8988T (cell line): ENCODE results near the gene TET3.
A peak's percentile ranks its signal among the peaks of the same experiment; 100 is the strongest.
"Not testable (repeated sequence)": the region's sequence is repeated elsewhere in the genome, so short reads cannot be mapped to it uniquely, and the experiment has no call there.

Experiments used
- DNase-seq: peaks from one replicate; pipeline ENCODE4 v3.0.0; 2011

Gene TET3

DNA sequence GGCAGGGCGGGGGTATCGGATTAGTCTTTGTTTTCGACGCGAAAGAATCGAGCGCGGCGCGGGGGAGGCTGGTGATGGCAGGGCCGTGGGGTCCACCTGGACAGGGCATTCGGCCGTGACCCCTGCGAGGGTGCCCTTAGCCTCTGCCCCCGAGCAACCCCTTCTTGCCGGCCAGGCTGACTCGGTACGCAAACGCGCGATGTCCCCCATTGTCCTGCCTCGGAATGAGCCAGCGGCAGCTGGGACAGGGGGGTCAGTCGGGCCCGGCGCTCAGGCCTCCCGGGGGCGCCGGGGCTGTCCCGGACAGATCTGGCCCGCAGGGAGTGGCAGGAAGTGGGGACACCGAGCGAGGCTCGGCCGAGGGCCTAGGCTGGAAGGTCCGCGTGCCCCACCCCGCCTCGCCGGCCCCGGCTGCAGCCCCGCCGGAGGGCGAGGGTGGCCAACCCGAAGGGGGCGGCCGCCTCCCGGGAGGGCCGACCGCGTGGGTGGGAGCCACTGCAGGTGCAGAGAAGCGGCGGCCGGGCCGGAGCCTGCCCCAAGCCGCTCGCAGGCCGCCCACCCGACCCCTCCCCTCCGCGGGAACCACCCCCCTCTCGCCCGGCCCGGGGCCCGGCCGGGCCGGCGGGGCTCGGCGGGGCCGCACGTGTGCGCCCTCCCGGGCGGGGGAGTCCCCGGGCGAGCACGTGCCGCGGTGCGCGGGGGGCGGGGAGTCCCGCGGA is at the start of gene TET3:
TSS of gene TET3 (plus strand) at position 708 of the 719 bp plus-strand sequence. CDS start 1,494 bp downstream, outside the sequence.
- peak; percentile 70 for DNase-seq

DNA sequence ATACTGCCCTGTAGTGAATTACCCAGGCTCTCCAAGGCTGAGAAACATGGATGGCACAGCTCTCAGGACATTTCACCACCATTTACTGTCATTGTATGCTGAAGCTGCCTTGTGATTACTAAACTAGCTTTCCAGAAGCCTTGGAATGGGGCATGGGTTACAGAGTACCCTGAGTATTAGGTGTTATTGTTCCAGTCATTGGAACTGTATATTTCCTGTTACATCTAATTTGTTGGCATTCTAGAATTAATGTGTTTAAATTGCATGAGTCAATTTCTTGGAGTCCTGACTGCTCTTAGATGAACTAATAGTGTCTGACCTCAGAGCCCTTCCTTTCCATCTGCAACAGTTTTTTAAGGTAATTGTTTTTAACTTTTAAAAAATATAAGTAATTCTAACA is 49.1 kb upstream of the TET3 start:
- no peak for DNase-seq

DNA sequence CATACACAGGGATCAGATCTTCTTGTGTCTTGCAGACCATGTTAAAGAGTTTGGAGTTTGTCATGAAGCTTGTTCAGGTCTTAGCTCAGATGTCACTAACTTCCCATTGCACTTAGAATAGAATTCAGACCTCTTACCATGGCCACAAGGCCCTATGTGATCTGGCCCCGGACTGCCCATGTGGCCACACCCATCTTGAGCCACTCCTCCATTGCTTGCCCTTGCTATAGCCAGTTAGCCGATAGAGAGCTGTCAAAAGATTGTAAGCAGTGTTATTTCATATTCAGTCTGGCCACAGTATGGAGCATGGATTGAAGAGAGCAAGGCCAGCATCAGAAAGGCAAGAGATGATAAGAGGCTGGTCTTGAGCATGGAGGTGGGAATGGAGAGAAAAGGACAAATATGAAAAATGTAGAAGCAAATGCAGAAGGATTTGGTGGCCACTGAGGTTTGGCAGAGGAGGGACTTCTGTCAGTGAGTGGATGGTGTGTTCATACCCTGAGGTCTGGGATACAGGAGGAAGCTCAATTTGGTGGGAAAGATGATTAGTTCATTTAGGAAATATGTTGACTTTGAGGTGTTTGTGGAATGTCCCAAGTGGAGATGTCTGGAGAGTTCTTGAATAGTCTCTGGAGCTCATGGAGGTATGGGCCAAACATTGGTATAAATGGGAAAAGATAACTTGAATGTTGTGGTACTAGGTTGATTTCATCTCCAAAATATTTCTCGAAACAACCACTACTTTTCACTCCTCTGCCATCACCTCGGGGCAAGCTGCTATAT is 47.4 kb upstream of the TET3 start:
- no peak for DNase-seq

DNA sequence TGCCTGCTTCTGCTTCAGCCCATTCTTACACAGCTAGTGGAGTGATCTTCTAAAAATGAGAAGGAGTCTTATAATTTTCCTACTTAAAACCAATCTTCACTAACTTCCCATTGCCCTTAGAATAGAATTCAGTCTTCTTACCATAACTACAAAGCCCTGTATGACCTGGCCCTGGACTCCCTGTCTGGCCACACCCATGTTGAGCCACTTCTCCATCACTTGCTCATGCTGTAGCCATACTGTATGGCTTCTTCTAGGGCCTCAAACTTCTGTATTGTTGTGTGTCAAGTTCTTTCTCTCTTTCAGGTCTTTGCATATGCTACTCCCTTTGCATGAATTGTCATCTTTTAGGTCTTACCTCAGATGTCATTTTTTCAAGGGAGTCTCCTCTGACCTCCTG is 46.8 kb upstream of the TET3 start:
- DNase-seq, result no peak

DNA sequence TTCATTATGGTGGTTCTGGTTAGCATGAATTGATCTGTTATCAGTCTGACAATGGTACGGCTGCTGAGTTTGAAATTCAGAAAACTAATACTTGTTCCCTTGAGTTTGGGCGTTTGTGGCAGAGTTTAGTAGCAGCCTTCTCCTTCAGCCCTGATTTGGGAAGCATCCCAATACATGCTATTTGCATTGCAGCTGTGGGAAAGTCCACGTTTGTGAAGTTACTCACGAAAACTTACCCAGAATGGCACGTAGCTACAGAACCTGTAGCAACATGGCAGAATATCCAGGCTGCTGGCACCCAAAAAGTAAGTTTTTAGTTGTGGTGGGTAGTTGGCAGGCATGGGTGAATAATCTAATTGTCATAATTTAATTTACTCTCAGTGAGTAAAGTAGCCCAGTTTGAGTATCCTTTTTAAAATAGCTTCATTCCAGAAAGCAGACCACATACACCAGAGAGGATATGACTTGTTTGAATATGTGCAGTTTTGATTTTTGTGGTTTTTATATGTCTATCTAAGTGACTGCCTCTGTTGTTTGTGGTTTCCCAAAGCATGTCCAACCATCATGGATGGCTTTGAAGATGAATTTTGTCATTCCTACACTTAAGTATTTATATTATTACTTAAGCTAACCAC is 45.9 kb upstream of the TET3 start:
- no peak for DNase-seq

DNA sequence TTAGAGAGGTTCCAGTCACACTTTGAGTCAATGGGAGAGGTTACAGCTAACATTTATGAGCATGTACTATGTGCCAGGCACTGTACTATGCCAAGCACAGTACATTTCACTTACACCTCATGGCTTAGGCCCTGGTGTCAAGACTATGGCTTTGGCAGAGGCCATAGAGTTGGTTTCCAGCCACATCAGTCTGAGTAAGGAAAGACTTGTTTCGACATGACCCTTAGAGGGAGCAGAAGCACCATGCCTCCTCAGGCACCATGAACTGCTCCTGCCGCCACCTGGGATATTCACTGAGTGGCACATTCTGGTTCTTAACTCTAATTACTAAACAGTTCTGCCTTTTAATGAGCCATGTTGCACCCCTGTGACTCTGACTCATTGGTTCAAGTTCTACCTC is 45.3 kb upstream of the TET3 start:
- no peak for DNase-seq

DNA sequence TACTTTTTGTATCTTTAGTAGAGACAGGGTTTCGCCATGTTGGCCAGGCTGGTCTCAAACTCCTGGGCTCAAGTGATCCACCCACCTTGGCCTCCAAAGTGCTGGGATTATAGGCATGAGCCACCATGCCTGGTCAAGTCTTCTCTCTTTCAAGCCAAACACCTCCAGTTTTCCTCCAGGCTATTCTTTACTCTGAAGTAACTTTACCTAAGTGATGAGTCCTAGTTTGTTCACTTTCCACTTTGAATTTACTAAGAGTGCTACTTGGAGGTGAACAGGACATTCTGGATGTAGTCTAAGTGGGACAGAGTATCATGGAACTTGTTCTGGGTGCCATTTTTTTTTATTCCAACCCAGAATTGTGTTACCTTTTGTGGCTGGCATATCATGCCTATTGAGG is 44.6 kb upstream of the TET3 start:
- not testable (repeated sequence) for DNase-seq

DNA sequence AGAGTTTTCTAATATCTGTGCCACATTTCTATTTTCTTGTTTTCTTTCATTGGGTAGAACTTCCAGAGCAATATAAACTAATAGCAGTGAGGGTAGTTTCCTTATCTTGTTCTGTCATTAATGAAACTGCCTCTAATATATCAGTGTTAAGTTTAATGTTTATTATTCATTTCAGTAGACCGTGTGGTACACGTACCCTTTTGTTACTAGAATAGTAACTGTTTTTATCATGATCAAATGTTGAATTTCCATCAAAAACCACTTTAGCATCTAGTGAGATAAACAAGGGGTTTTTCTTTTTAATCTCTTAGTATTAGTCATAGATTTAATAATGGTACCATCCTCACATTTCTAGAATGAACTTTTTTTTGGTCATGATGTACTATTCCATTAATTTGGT is 42.0 kb upstream of the TET3 start:
- no peak for DNase-seq

DNA sequence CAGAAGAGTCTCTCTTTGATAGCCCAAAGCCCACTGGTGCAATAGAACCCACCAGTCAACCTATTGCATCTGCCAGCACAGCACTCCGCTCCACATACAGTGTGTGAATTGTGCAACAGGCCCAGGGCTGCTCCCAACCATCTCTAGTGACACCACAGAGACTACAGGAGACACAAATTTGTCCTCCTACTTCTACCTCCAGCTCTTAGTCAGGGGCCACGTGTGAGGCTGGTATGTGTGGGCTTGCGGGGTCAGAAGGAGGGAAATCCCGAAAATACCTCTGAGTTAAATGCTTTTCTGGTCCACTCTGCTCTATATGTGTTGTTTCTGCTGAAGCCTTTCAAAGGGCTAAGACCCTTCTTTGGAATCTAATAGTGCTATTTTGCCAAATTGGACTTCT is 40.0 kb upstream of the TET3 start:
- no peak for DNase-seq

DNA sequence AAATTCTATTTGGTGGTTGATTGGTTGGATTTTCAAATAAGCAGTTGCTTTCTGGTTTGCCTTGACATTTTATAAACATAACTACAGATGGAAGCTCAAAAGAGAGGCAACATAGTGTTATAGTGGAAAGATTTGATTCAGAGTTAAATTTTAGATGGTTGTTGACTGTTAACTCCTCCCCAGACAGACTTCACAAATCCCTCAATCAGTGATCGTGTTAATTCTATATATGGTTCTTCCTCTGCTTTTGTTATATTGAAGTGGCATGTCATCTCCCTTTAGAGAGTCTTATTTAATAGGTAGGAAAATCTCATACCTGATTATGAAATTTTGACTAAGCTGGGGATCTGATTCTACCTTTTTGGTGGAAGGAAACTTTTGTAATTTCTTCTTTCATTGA is 38.5 kb upstream of the TET3 start:
- DNase-seq, result no peak

DNA sequence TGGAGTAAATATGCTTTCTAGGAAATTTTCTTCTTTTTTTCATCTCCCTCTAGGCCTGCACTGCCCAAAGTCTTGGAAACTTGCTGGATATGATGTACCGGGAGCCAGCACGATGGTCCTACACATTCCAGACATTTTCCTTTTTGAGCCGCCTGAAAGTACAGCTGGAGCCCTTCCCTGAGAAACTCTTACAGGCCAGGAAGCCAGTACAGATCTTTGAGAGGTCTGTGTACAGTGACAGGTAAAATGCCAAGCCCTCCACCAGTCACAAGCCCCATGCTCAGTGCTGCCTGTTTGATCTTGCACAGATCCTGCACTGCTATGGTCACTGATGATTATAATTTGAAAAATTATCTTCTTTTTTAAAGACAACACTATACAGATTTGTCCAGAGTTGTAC is 38.0 kb upstream of the TET3 start:
- DNase-seq, result no peak

DNA sequence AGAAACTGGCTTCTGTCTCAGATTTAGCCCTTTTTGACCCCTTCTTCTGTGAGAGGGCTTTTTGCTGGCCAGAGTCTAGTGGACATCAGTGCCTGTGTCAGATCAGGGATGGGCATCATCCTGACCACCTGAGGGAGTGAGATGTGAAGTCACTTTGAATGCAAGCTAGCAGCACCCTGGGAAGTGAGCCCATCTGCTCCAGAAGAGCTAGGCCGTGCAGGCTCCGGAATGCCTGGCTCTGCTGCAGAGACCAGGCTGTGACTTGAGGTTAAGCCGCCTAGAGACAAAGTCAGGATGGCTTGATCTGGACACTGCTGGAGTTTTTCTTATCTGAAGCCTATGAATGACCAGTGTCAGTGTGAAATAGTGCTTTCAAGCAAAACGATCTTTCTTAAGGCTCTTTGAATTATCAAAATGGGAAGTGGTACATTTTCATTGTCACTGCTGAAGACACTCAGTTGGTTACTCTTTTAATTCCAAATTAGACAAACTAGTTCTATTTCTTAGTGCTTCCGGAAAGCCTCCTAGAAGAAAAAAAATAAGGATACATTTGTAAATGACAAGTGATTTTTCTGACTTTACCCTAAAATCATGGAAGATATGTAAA is 37.2 kb upstream of the TET3 start:
- DNase-seq, result no peak

DNA sequence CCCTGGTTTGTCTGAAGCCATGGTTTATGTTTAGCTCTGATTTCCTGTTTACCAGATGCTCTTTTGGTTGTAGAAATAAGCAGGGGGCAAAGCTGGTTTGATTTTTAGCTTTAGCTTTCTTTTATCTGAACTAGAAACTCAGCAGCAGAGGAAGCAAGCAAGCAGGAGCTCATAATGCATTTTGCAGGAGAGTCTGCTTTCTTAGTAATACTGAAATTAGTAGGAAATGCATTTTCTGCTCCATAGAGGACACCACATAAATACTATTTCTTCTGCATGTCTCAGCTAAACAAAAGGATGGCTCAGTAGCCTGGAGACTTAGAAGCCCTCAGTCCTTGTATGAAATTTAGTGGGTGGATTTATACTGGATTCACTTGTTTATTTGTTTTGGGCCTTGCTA is 34.9 kb upstream of the TET3 start:
- DNase-seq, result no peak

DNA sequence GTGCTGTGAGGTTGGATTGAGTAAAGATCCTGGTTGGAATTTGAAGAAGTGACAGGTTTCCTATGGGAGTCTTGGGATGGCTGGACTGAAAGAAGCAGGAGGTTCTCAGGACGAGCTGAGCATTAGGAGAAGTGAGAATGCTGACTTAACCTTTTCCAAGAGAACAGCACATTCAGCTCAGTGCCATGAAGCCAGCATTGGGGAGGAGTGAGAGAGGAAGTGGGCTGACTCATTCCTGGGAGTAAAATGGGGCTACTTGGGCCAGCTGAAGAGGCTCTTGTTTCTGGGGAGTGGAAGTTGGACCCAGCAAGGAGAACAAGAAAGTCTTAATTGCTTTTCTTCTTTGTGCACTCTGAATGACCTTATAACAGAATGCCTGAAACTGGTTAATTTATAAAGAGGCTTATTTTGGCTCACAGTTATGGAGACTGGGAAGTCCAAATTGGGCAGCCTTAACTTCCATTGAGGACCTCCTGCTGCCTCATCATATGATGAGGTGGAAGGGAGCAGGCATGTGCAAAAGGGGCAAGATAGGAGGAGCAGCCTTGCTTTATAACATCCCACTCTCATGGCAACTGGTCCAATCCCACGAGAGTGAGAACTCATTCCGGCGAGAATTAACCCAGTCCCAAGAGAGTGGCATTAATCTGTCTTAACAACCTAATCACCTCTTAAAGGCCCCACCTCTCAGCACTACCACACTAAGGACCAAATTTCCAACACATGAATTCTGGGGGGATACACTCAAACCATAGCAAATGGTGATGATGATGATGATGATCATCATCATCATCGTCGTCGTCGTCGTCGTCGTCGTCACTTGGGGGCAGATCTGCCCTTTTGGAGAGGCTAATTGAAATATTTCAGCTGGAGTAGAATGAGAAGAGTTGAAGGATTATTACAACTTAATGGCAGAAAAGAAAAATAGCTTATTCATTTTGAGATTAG is 31.9 kb upstream of the TET3 start:
- DNase-seq, result no peak

DNA sequence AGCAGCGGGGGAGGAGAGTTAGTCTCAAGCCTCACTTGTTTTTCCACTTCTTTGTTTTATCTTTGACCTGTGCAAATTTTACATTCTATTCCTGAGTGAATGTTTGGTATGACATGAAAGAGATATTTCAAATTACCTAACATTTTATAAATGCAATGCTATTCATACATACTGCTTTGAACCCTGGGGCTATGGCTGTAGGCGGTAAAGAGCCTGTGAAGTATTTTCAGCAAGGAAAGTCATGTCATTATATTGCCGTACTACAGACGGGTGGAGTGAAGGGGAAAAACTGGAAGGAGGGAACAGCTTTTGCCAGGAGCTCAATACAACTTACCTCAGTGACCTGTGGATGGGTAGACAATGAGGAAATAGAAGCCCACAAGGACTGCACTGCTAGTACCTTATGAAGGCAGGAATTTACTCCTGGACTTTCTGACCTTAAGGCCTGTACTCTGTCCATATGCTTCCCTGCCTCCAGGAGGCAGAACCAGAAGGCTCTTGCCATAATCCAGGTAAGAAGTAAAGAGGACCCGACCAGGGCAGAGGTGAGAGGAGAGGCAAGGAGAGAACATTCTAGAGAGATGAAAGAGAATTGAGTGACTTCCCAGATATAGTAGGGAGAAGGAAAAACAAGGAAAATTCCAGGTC is 28.4 kb upstream of the TET3 start:
- no peak for DNase-seq

DNA sequence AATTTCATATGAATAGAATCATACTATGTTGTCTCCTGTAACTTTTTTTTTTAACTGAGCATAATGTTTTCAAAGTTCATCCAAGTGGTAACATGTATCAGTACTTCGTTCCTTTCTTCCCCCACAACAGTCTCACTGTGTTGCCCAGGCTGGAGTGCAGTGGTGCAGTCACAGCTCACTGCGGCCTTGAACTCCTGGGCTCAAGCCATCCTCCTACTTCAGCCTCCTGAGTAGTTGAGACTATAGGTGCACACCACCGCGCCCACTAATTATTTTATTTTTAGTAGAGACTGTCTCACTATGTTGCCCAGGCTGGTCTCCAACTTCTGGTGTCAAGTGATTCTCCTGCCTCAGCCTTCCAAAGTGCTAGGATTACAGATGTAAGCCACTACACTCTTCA is 23.4 kb upstream of the TET3 start:
- DNase-seq, result no peak

DNA sequence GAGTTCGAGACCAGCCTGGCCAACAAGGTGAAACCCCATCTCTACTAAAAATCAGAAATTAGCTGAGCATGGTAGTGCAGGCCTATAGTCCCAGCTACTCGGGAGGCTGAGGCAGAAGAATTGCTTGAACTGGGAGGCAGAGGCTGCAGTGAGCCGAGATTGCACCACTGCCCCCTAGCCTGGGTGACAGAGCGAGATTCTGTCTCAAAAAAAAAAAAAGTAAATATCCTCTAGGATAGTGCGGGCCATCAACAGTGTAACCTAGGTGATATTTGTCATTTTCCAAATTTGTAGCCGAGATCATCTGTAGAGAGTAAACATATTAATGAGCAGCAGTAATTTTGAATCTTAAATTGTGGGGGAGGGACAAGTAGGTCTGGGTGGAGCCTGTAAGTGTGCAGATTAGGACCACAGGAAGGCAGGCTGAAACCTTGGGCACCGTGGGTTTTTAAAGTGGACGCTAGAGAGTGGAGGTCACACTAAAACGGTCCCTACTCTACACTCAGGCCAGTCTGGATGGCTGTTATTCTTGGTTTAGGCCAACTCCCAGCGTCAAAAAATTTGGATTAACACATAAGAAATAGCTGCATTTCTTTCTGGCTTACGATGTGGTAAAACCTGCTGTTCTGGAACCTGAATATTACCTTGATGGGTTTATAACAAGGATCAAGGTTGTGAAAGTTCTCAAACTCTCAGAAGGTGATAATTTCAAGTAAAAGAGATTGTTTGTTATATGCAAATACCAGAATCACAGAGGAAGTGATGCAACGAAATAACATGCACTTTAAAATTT is 22.7 kb upstream of the TET3 start:
- DNase-seq, result no peak

DNA sequence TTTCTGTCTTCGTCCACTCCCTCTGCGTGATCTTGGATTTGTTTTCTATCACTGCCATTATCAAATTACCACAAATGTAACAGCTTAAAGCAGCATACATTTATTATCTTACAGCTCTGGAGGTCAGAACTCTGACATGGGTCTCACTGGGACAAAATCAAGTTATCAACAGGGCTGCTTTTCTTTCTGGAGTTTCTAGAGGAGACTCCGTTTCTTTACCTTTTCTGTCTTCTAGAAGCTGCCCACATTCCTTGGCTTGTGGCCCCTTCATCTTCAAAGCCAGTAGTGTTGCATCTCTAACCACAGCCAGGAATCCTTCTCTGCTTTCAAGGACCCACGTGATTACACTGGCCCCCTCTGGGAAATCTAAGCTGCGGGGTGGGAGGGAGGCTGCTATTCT is 21.9 kb upstream of the TET3 start:
- DNase-seq, result no peak

DNA sequence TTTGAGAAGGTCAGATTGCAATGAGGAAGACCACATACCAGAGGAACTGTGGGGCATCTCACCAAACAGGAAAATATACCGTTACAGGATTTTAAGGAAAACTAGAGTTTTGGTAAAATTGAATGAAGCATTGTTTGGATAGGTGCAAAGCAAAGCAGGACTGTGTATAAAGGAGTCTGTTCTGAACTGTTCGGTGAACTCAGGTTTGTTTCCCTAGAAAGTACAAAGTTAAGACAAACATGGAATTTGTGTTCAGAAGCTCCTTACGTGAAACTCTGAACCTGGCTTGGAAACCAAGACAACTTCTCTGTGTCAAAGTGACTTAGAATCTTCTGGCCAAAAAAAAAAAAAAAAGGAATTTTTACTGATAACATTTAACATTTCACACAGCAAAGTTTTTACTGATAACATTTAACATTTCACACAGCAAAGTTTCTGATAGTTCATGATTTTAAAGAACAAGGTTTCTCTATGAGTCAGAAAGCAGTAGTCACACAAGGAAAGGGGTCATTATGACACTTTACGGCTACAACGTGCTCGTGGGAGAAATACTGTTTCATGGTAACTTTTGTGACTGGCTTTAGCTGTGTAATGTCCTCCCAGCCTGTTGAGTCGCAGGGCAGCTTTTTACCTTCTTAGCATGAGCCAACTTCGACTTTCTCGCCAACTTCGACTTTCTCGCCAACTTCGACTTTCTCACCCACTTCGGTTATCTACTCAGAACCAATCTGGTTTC is 21.2 kb upstream of the TET3 start:
- no peak for DNase-seq

DNA sequence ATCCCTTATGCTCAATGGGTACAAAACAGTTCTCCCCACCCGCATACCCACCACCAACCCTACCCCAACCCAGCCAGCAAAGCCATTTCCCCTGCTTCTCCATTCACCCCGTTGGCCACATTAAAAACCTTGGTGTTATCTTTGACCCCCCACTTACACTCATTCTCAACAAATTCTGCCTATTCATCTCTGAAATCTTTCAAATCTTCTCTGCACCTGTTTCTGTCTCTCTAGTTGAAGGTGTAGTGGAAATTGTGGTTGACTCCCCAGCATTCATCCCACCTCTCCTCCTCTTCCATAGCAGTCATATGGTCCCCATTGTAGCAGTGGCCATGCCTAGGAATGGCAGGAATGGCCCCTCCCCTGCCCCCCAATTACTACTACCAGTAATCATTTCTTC is 20.5 kb upstream of the TET3 start:
- no peak for DNase-seq
